NCI-H226 (cell line): ENCODE data around the gene SMO.
"Not testable (repeated sequence)": the region's sequence is repeated elsewhere in the genome, so short reads cannot be mapped to it uniquely, and the experiment has no call there.

Source experiments
- DNase-seq: peaks from one replicate; pipeline ENCODE4 v3.0.0-alpha.2; 2015

Gene SMO

GRCh38 chr7:129209067-129209926 is 20.9 kb downstream of the SMO start:
- no peak for DNase-seq

- peak; percentile 22 for DNase-seq
Measured at GRCh38 chr7:129210256-129210988, 22.0 kb downstream of the SMO start.

GRCh38 chr7:129210989-129211312 is 22.5 kb downstream of the SMO start:
- DNase-seq, result no peak

DNA sequence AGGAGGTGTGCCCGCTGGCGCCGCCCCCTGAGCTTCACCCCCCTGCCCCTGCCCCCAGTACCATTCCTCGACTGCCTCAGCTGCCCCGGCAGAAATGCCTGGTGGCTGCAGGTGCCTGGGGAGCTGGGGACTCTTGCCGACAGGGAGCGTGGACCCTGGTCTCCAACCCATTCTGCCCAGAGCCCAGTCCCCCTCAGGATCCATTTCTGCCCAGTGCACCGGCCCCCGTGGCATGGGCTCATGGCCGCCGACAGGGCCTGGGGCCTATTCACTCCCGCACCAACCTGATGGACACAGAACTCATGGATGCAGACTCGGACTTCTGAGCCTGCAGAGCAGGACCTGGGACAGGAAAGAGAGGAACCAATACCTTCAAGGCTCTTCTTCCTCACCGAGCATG is 23.7 kb downstream of the SMO start:
- no peak for DNase-seq

- DNase-seq, result no peak
Measured at GRCh38 chr7:129212596-129212995, 24.2 kb downstream of the SMO start.

- no peak for DNase-seq
Measured at GRCh38 chr7:129213828-129214227, 25.4 kb downstream of the SMO start.

DNA sequence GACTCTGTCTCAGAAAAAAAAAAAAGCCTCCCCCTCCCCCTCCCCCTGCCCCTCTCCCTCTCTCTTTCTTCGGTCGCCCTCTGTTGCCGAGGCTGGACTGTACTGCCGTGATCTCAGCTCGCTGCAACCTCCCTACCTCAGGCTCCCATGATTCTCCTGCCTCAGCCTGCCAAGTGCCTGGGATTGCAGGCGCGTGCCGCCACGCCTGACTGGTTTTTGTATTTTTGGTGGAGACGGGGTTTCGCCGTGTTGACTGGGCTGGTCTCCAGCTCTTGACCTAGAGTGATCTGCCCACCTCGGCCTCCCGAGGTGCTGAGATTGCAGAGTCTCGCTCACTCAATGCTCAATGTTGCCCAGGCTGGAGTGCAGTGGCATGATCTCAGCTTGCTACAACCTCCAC is 27.3 kb downstream of the SMO start:
- not testable (repeated sequence) for DNase-seq

DNA sequence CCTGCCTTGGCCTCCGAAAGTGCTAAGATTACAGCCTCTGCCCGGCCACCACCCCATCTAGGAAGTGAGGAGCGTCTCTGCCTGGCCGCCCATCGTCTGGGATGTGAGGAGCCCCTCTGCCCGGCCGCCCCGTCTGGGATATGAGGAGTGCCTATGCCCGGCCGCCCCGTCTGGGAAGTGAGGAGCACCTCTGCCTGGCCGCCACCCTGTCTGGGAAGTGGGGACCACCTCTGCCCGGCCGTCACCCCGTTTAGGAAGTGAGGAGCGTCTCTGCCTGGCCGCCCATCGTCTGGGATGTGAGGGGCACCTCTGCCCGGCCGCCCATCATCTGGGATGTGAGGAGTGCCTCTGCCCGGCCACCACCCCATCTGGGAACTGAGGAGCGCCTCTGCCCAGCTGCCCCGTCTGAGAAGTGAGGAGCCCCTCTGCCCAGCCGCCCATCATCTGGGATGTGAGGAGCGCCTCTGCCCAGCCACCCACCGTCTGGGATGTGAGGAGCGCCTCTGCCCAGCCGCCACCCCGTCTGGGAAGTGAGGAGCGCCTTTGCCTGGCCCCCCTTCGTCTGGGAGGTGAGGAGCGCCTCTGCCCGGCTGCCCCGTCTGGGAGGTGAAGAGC is 27.8 kb downstream of the SMO start:
- DNase-seq, result not testable (repeated sequence)

GRCh38 chr7:129216821-129217416 is 28.5 kb downstream of the SMO start:
- not testable (repeated sequence) for DNase-seq

- DNase-seq, result peak; percentile 64
Measured at GRCh38 chr7:129218514-129219062, 30.2 kb downstream of the SMO start.

DNA sequence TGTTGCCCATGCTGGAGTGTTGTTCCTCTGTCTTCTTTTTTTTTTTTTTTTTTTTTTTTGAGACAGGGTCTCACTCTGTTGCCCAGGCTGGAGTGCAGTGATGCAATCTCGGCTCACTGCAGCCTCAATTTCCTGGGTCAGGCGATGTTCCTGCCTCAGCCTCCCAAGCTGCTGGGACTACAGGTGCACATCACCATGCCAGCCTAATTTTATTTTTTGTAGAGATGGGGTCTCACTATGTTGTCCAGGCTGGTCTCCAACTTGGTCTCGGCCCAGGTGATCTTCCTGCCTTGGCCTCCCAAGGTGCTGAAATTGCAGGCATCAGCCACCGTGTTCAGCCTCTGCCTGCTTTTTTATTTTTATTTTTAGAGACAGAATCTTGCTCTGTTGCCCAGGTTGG is 30.7 kb downstream of the SMO start:
- DNase-seq, result not testable (repeated sequence)

DNA sequence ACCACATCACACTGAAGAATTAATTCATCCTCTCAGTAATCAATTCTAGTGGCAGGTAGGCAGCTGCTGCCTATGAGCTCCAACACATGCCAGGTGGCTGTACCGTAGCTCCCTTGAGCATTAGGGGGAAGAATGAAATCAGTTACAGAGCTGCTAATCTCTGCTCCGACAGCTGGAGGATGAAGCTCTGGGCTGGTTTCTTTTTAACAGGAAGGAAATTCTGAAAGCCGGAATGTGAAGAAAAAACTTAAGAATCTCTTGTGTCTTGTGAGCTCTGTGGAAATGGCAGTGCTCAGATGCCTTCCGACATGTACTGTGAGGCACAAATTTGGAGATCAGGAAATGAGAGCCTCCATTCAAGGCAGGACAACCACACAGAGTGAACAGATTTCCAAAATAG is 33.6 kb downstream of the SMO start:
- DNase-seq, result no peak

DNA sequence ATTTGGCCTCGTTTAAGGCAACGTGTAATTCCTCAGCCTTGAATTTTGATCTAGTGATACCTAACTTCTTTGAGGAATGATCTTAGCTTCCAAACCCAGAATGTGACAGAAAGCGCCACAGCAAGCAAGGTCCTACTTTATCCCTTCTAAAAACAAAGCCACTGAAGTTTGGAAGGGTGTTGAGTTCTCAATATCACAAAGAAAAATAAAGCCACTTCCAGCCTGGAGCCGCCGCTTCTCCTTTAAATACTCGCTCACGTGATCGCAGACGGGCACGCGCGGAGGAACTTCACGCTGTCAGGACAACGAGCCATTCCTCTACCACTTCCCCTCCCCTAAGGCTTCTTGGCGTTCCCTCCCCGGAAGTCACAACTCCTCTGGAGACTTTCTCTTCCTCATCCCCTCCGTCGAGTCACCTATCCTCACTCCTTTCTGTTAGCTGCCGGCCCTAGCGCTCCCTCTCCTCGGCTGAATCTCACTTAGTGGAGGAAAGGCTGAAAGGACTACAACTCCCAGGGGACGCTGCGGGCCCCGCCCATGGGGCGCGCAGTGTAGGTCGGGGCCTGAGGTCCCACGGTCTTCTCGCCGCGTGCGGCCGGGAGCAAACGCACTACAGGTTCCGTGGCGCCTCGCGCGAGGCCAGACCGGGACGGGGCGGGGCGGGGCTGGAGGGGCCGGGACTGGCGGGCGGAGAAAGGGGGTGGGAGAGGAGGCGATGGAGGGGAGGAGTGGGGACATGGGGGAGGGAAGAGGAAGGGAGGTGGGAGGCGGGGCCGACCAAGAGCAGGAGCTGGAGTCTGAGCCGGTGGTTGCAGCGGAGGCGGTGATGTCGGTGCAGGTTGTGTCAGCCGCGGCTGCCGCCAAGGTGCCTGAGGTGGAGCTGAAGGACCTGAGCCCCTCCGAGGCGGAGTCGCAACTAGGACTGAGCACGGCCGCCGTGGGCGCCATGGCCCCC is 36.1 kb downstream of the SMO start, which contains the start of gene AHCYL2:
TSS of gene AHCYL2 (plus strand) at position 780 of the 955 bp plus-strand sequence.
- peak; percentile 98 for DNase-seq

GRCh38 chr7:129225206-129225930 is 36.9 kb downstream of the SMO start:
- peak; percentile 3 for DNase-seq

- no peak for DNase-seq
Measured at GRCh38 chr7:129225931-129226572, 37.6 kb downstream of the SMO start.

DNA sequence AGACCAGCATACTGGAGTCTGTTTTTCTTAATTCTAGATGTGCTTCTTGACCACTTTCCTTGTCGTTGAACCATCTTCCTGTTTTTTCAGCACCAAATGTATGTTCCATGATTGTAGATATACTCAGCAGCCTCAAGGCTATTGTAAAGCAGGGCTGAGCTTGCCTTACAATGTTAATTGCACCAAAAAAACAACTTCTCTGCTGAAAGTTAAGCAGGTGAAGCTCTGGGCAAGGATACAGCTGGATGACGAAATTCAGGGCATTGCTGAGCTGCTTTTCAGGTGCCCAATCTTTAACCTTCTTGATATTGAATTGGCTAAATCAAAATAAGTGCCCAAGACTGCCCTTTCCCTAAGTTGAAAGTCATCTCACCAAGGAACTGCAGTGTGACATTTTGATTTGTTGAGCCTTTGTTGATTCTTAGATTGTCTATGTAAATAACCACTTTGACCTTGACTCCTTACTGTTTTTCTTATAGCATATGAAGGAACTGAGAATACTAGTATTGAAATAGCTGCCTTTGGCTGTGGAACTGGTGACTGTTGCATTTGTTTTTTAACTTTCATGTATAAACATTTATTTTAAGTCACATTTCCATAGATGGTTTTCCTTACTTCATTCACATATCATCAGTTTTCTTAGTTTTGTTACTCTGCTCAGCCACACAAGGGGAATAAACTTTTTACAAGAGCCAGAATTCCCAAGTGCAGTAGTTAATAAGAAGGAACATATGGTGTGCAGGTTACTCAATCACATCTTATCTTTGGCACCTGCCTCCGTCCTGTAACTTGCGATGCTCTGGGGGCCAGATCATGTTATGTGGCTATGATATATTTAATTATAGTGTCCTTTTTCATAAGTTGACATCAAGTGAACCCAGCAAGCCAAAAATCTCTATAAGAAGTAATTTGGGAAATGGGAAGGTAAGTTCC is 39.5 kb downstream of the SMO start:
- DNase-seq, result no peak

- no peak for DNase-seq
Measured at GRCh38 chr7:129228633-129229032, 40.2 kb downstream of the SMO start.

GRCh38 chr7:129231666-129232065 is 43.2 kb downstream of the SMO start:
- no peak for DNase-seq

- DNase-seq, result no peak
Measured at GRCh38 chr7:129238546-129238945, 50.1 kb downstream of the SMO start.
